ENCODE measurements around the gene PROCA1.

The PROCA1 gene, protein sequence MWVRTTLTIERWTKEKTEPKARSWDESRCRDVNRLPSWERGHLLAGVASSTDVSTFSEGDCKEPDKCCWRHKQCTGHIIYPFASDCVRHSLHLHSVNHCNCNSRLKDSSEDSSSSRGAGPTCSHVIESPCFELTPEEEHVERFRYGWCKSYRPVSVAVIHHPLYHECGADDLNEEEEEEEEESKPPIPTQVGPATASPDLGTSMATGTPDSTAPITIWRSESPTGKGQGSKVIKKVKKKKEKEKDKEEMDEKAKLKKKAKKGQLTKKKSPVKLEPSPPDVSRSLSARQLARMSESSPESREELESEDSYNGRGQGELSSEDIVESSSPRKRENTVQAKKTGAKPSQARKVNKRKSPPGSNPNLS

DNA sequence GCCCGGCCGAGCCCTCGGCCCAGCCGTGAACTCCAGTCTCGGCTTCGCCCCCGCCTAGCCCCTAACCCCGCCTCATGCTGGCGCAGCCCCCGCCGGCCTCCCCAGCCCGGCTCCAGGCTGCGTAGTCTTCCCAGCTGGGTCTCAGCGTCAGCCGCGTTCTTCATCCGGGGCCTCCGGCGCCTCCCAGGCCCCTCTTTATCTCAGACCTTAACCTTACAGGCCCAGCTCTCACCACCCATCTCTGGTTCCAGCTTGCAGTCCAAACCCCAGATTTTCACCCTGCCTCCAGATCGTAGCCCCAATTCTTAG lies at the start of gene PROCA1:
Gene PROCA1, minus strand, starts transcription at position 166 of the 309 bp plus-strand sequence. CDS start 228 bp downstream, outside the sequence.
- peak; percentile 41 for DNase-seq

DNA sequence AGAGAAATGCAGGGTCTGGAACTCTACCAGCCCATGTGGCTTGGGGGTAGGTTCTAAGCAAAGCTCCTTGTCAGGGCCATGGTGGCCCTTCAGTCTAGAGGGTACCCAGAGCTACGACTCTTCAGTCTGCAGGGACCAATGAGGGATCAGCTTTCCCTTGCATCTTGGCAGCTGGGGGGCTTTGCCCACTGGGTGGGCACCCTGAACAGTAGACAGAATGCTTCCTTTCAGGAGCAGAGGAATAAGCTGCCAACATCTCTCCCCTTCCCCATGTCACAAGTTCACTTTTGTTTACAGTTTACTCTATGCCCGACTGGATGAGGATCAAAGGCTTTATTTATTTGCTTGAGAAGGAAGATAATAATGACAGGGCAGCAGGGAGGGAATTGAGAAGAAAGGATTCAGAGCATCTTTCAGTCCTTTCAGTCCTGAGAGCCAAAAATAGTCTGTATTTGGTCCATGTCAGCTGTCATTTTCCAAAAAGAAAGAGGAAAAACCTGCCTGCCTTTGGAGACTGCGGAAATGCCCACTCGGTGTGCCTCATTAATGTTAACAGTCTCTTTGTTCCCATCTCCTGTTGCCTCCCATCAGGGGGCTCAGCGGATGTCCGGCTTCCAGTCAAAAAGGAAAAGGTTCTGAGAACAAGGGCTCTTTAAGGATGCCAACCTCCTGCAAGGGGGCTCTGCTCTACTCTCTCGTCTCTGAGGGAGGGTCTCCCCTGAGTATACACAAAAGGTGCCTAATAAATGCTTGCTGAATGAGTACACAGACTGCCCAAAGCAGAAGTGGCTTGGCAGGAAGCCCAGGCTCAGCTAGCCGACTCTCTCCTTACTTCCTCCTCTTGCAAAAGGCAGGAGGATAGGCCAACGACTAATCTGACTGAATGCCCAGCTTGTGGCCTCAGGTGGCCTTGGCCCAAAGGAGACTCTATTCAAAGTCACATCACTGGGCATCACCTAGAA lies 49.2 kb upstream of the PROCA1 start:
- DNase-seq, result no peak

DNA sequence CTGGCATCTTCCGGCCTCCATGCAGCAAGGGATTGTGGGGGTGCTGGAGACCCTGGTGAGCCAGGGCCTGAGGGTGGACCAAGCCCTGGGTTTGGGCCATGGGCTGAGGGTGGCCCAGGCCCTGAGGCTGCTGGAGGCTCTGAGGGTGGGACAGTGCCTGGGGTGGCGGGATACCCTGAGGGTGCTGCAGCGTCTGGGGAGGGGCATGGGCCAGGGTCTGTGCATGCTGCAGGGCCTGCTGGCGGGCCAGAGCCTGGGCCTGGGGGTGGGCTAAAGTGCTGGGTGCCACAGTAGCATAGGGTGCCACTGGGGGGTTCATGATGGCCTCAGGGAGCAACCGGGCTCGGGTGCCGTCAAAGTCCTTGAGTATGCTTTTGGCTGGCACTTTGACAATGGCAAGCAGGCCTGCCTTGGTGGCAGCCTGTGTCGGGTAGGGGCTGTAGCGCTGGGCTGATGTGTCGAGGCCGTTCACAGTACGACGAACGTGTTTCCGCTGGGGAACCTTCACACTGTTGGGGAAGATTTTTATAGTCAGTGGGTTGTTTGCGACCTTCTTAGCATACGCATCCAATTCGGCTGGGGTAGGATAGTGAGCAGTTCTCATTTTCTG lies 47.7 kb upstream of the PROCA1 start:
- DNase-seq, result no peak

DNA sequence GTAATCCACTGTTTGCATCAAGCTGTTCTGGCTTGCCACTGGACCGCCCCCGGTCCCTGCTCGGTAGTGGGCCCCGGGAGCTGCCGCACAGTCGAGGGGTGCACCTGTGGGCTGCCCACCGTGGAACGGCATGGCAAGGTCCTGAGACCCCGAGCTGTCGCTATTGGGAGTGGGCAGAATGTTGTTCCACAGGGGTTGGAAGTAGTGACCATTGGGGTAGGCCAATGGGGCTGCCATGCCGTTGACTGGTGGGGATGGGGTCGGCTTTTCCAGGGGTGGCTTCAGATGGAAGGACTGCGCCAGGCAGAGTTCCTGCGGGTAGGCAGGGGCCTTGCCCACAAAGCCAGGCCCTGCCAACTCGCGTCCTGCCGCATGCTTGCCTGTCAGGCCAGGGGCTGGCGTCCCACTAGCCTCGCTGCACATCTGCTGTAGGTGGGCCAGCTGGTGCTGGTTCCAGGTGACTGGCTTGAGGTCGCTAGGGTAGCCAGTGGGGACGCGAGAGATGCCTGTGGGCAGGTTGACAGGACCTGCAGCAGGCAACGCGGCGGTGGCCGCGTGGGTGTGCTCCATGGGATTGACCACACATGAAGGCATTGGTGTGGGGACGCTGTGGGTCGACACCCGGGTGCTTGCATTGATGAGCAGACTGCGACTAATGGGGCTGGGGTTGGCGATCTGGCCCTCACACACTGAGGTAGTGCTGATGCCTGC lies 46.9 kb upstream of the PROCA1 start:
- no peak for DNase-seq

DNA sequence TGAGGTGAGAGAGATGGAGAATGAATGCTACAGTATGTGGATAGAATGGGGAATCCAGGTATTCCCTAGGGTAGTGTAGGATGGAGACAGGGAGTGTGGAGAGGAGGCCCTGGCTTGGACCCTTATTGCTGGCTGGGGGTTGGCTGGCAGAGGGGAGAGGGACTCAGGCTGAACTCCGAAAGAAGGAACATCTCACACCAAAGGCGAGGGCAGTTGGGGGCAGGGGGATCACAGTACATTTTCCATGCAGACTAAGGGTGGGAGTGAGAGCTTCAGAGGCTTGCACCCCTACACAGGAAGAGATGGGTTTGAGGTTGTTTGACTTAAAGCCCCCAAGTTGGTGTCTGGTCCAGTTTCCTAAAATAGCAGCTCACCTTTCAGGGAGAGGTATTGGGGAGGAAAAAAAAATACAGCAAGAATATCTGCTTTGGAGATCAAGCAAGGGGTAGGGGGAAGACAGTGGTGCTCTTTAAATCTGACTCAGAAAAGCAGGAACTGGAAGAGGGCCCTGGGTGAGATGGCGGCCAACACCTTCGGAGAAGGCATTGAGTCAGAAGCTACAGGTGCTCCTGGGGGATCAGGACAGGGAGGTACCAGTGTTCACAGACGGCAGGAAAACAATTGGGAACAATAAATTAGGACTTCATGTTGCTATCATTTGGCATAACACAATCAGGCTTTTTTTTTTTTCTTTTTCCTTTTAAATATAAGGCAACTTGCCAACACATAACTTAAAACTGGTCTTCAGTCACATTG lies 44.5 kb upstream of the PROCA1 start:
- no peak for DNase-seq

DNA sequence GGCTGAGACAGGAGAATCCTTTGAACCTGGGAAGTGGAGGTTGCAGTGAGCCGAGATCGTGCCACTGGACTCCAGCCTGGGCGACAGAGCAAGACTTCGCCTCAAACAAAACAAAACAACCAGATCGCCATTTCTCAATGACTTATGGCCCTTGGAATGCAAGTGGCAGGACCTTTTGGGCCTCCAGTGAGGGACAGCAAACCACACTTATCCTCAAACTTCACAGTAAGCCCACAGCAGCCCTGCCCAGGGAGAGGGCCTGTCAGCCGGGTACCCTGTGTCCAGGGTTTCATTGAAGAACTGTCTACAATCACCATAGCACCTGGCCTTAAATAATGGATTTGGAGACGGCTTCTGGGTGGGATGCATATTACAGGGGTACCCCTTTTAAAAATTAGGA lies 43.8 kb upstream of the PROCA1 start:
- DNase-seq, result no peak

DNA sequence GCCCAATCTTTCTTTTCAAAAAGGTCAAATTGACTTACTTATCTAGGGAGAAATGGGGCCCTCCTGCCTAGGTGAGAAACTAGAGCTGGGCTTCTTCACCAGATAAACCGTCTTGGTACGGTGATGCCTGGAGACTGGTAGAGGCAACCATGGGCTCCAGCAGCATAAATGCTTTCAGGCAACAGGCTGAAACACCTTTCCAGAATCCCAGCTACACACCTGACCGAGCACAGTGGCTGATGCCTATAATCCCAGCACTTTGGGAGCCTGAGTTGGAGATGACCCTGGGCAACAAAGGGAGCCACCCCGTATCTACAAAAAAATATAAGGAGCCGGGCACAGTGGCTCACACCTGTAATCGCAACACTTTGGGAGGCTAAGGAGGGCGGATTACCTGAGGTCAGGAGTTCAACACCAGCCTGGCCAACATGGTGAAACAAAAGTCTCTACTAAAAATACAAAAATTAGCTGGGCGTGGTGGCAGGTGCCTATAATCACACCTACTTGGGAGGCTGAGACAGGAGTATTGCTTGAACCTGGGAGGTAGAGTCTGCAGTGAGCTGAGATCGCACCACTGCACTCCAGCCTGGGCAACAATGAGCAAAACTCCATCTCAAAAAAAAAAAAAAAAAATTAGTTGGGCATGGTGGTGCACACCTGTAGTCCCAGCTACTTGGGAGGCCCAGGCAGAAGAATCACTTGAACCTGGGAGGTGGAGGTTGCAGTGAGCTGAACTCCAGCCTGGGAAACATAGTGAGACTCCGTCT lies 40.1 kb upstream of the PROCA1 start:
- no peak for DNase-seq

DNA sequence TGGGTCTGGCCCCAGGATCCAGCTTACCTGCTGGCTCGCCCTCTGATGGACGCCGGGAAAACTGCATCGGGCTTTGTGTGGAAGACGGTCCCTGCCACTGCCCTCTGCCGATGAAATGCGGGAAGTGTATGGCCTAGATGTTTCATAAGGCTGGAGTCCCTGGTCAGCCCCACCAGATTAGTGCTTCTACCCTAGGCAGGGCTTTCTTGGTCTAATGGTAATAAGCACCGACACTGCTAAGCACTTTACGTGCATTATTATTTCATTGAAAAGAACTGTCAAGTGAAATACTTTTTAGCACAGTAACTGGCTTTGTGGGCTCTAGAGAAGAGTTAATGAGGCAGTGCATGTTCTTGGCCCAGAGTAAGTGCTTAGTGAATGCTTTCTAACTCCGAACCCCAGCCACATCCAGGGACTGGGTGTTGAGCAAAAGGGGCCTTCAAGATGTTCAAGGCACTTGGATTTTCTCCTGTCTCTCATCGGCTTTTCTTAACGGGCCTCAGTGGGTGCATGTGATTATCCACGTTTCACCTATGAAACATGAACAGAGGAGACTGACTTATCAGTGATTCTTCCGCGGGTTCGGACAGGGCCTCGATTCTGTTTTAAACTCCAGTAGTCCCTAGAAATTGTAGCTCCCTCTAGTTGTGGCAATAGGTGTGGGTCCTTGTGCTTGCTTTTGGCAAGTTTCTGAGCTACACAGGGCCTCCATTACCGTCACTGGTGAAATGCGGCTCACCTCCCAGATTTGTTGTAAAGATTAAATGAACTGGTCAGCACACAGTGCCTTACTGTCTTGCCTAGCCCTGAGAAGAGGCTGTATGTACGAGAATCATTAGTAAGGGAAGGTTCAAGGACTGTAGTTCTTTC lies 38.7 kb upstream of the PROCA1 start:
- peak; percentile 84 for DNase-seq

DNA sequence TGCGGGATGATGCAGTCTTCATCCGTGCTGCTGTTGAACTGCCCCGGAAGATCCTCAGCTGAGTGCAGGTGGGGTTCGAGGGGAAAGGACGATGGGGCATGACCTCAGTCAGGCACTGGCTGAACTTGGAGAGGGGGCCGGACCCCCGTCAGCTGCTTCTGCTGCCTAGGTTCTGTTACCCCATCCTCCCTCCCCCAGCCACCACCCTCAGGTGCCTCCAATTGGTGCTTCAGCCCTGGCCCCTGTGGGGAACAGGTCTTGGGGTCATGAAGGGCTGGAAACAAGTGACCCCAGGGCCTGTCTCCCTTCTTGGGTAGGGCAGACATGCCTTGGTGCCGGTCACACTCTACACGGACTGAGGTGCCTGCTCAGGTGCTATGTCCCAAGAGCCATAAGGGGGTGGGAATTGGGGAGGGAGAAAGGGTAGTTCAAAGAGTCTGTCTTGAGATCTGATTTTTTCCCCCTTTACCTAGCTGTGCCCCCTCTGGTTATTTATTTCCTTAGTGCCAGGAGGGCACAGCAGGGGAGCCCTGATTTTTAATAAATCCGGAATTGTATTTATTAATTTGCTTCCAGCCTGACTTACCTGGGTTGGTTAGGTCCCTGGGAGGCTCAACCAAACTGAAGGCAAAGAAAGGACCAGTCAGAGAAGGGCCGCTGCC lies 38.0 kb upstream of the PROCA1 start:
- DNase-seq, result no peak

DNA sequence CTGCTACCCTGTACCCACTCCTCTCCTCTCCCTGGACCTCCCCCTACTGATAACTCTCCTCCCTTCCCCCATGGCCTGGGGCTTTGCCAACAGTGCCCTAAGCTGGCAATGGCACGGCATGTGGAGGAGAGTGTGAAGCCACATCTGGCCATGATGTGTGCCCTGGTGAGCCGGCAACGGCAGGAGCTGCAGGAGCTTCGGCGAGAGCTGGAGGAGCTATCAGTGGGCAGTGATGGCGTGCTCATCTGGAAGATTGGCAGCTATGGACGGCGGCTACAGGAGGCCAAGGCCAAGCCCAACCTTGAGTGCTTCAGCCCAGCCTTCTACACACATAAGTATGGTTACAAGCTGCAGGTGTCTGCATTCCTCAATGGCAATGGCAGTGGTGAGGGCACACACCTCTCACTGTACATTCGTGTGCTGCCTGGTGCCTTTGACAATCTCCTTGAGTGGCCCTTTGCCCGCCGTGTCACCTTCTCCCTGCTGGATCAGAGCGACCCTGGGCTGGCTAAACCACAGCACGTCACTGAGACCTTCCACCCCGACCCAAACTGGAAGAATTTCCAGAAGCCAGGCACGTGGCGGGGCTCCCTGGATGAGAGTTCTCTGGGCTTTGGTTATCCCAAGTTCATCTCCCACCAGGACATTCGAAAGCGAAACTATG lies 37.3 kb upstream of the PROCA1 start:
- no peak for DNase-seq

DNA sequence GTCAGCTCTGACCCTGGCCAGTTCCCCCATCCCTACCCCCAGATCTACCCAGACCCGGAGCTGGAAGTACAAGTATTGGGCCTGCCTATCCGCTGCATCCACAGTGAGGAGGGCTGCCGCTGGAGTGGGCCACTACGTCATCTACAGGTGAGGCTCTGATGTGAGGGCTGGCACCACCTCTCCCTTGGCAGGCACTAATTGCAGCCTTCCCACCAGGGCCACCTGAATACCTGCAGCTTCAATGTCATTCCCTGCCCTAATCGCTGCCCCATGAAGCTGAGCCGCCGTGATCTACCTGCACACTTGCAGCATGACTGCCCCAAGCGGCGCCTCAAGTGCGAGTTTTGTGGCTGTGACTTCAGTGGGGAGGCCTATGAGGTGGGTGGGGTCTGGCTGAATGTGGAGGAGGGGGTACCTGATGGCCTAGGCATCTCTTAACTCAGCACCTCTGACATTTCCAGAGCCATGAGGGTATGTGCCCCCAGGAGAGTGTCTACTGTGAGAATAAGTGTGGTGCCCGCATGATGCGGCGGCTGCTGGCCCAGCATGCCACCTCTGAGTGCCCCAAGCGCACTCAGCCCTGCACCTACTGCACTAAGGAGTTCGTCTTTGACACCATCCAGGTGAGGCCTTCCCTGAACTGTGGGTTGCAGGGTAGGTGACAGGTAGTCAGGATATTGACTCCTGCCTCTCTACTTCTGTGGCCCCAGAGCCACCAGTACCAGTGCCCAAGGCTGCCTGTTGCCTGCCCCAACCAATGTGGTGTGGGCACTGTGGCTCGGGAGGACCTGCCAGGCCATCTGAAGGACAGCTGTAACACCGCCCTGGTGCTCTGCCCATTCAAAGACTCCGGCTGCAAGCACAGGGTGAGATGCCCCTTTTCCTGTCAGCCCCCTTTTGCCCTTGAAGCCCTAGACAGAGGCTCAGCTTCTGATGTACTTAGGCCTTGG lies 36.4 kb upstream of the PROCA1 start:
- no peak for DNase-seq

DNA sequence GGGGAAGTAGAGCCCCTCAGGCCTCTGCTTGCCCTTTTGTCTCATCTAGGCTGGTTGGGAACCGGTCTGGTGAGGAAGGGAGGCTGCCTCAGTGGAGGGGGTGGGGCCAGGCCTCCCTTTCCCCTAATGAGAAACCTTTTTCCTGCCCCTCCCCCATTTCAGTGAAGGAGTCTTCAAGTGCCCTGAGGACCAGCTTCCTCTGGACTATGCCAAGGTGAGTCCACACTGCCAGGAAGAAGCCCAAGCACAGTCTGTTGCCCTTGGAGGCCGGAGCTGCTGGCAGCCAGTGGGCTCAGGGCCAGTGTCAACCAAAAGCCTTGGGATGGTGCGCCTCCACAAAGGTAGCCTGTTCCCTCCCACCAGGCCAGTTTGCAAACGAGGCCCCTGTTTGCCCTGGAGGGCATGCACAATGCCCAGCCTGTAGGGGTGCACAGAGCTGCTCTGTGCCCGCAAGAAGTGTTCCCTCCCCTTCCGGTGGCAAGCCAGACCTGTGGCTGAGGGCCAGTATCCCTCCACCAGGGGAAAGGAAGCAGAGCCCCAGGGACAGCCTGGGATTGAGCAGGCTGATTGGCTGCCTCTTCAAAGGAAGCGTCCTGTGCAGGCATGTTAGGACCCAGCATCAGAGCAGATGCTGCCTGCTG lies 35.5 kb upstream of the PROCA1 start:
- no peak for DNase-seq

DNA sequence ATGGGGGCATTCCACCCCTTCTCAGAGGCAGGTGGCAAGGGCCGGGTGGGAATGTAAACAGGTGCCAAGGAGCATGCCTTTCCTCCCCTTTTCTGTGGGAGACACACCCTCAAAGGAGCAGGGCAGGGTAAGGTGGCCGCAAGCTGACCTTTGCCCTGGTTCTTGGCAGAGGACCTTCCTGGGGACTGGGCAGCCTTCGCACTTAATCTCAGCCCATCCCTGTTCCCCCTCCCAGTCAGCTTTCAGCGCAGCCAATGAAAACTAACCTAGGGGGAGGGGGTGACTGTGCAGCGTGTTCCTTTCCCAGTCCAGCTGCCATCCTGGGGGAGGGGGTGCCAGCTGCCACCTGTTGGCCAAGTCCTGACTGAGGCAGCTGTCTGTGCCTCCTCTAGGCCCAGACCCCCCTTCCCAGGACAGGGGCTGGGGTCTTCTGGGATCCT lies 34.9 kb upstream of the PROCA1 start:
- DNase-seq, result no peak

DNA sequence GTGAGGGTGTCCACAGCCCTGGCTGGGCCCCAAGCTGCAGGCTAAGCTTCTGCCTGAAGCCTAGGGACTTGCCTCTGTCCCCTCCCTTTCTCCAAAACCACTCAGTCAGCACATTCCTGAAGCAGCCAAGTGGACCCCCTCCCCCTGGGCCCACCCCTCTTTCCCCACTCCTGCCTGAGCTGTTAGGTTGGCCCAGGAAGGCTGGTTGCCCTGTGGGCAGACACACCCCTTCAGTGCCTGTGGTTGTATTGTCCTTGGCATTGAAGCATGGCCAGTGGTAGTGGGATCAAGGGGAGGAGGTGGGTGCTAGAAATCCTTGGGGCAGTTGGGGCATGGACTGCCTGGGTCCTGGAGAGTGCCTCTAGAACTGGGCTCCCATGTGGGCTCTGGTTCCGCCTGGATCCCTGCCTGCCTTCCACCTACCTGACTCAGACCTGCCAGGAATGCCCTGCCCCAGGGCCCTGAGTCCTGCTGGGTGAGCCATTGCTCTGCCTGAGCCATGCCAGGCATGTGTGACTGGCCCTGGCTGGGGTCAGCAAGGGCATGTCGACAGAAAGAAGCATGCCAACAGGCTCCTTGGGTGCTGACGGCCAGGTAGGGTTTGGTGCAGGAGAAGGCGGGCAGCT lies 34.2 kb upstream of the PROCA1 start:
- no peak for DNase-seq

DNA sequence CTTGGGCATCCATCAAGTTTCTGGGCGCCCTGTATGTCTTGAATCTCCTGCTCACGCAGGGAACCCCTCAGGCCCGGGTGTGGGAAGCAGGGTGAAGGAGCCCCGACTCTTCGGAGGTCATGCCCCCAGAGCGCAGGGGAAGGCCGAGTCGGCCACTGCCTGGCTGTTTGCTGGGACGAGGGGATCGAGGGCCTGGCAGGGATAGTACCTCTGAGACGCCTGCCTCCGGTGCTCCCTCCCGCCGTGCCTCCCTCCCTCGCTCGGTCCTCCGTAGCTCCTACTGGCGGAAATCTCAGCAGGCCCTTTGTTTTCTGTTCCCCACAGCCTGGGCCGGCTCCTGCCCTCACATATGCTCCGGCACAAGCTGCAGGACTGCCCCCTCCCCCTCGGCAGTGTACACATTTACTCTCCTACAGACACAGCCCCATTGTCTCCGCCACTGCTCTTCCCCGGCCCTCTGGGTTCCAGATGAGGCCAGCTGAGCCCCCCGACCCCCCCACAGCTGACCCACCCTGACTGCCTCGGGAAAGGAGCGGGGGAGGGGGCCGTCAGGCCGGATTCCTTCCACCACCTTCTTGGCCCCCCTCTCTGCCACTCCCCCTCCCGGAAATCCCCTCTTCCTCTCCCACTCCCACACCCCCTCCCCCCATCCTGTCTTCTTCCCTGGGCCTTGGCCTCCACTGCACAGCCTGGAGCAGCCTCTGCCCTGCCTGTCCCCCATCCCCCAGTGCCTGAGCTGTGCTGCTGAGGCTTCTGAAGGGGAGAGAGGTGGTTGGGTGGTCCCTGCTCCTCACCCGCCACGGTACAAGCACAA lies 33.5 kb upstream of the PROCA1 start:
- DNase-seq, result no peak

Measured in stimulated activated naive CD4-positive, alpha-beta T cell treated with Interleukin-2 at 50 U/mL for 16 hours (primary cell).